Upper lobe of right lung (tissue), 1 donor: ENCODE results near the gene NACAD. TPM values are rescaled to one million over a fixed set of nuclear protein-coding genes. Genes with fewer than 3 reads are reported as not detected.

Source experiments
- ATAC-seq: fragments of 200-7000 bp; cut with Tn5 transposase; one replicate; pipeline ENCODE4 v1.9.1; 2020; ENCODE audit warnings: mild to moderate bottlenecking, moderate library complexity
- DNase-seq: peaks from one replicate; pipeline ENCODE4 v3.0.0-alpha.2; 2020
- H3K27ac ChIP-seq: fragments of 200-600 bp; one replicate; pipeline ENCODE4 v1.8.0; 2022
- H3K27me3 ChIP-seq: fragments of 200-600 bp; one replicate; pipeline ENCODE4 v1.8.0; 2022; ENCODE audit warnings: mild to moderate bottlenecking
- H3K36me3 ChIP-seq: fragments of 200-600 bp; one replicate; pipeline ENCODE4 v1.8.0; 2022
- H3K4me1 ChIP-seq: fragments of 200-600 bp; one replicate; pipeline ENCODE4 v1.8.0; 2022
- H3K4me3 ChIP-seq: fragments of 200-600 bp; one replicate; pipeline ENCODE4 v1.8.0; 2022; ENCODE audit warnings: mild to moderate bottlenecking
- H3K9me3 ChIP-seq: fragments of 200-600 bp; one replicate; pipeline ENCODE4 v1.8.0; 2022
- intact Hi-C: fragments of 100-400 bp; cut with DNase I; formaldehyde crosslinking; loops from one replicate; pipeline ENCODE4 v1.11.0; 2022
- total RNA-seq: library from RNA; stranded (reverse); fragmentation: NEBNext Ultra II Directional; extraction: Animal tissue kit (Norgen Biotek cat#: 25700); gene quantifications from one replicate; pipeline ENCODE4 v1.2.1, GENCODE V29; 2021
- TF ChIP-seq, protein P1 (sequence below): fragments of 200-600 bp; IDR thresholded peaks from one replicate; pipeline ENCODE4 v1.8.0; 2022; ENCODE audit warnings: antibody characterized with exemption
- donor health status: DM: no; HTN: yes; CAD: no; lungs with severe emphysema.

Gene NACAD
- total RNA-seq, 1 donor from 2014 or later, result 2.3 TPM

DNA sequence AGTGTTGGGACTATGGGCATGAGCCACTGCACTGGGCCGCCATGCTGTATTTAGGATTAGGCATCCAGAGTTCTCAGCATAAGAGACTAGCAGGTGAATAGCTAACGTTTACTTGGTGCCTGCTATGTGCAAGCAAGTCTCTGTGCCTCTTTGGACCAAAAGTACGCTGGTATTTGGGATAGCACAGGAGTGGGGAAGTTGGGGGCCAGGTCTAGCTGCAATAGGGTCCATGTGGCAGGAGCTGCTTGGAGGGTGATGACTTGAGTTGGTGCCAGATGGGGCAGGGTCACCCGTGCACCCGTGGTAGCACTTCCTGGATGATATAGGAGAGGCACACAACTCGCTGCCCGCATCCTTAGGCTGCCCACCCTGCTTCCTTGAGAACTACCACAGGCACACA lies 22.4 kb downstream of the NACAD start:
- intact Hi-C loops, result no loop called here
- no peak for ATAC-seq

DNA sequence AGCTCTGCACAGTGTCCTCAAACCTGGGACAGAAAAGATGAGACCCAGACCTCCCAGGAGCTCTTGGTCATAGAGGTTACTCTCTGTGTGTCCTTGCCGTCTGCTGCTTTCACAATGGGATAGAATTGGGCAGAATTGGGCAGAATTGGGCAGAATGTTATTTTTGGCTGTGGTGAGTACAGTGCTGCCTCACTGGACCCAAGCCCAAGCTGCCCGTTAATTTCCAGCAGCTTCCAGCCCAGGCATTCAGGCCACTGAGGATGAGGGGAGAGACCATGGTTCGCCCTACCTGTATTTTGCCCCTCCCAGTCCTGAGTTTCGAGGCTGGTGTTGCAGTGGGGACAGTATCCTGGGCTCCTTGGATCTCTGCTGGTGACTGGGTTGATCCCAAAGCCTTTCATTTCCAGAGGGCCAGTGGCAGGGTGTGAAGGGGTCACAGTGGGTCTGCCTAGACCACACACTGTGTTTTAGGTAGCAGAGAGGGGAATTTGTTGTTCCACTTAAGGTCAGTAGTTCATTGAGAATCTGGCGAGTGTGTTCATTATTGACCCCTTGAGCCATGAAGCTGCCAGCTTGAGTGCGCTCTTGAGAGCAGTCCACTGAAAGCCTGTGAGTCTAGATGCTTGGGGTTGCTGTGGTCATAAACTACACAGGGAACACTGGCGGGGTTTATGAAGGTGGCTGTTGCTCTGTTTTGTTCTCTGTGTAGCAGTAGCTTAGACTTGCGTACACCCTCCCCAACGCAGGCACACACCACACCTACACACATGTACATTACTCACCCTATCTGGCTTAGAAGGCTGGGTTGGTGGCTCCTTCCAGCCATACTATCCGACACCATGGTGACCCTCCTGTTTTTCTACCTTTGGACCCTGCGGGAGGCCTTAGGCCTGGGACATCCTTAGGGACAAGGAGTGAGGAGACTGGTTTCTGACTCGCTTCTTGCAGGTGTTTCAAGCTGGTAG lies 23.5 kb downstream of the NACAD start:
- Histone ChIP-seq H3K4me1 (no peaks in the 10 kb centered on the region), H3K36me3 (peaks cover 55% of the 10 kb centered on the region), H3K27me3 (no peaks in the 10 kb centered on the region), H3K4me3 (no peak overlapping the region), H3K27ac (no peak overlapping the region), H3K9me3 (no peaks in the 10 kb centered on the region)
- ATAC-seq, result no peak
- TF ChIP-seq, protein P1, sequence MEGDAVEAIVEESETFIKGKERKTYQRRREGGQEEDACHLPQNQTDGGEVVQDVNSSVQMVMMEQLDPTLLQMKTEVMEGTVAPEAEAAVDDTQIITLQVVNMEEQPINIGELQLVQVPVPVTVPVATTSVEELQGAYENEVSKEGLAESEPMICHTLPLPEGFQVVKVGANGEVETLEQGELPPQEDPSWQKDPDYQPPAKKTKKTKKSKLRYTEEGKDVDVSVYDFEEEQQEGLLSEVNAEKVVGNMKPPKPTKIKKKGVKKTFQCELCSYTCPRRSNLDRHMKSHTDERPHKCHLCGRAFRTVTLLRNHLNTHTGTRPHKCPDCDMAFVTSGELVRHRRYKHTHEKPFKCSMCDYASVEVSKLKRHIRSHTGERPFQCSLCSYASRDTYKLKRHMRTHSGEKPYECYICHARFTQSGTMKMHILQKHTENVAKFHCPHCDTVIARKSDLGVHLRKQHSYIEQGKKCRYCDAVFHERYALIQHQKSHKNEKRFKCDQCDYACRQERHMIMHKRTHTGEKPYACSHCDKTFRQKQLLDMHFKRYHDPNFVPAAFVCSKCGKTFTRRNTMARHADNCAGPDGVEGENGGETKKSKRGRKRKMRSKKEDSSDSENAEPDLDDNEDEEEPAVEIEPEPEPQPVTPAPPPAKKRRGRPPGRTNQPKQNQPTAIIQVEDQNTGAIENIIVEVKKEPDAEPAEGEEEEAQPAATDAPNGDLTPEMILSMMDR, result no peak
- DNase-seq, result no peak
- intact Hi-C loops, result no loop called here

More for the DNA sequence above, 22.4 kb downstream of the NACAD start:
- TF ChIP-seq, protein P1, result no peak
- DNase-seq, result no peak
- Histone ChIP-seq H3K4me1 (no peaks in the 10 kb centered on the region), H3K4me3 (no peak overlapping the region), H3K36me3 (peaks cover 66% of the 10 kb centered on the region), H3K27me3 (no peaks in the 10 kb centered on the region), H3K9me3 (no peaks in the 10 kb centered on the region), H3K27ac (no peak overlapping the region)

DNA sequence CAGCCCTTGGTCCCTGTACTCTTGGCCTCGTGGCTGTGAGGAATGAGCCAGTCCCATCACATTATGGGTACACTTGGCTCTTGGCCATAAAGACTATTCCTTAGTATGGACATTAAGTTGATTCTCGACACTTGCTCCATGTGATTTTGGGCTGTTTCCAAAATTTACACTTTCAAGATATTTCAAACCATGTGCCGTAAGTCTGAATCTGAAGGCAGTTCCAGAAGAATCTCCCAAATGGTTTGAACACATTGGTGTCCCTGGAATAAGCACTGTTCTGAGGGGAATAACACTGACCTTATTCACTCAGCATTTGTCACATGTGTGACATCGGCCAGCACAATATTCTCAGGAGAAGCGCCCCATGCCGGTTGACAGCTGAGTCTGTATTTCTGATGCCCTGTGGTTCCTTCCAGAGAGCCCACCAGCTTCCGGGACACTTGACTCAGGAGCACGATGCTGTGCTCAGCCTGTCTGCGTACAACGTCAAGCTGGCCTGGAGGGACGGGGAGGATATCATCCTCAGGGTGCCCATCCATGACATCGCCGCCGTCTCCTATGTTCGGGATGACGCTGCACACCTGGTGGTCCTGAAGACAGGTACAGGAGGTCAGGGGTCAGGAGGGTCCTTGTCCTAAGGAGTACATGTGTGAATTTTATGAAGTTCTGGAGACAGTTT lies 24.6 kb downstream of the NACAD start:
- Histone ChIP-seq H3K36me3 (peaks cover 44% of the 10 kb centered on the region), H3K27ac (no peak overlapping the region), H3K9me3 (no peaks in the 10 kb centered on the region), H3K4me3 (no peak overlapping the region), H3K4me1 (no peaks in the 10 kb centered on the region), H3K27me3 (no peaks in the 10 kb centered on the region)
- TF ChIP-seq, protein P1, result no peak
- no peak for DNase-seq
- no peak for ATAC-seq
- intact Hi-C loops, result no loop called here

DNA sequence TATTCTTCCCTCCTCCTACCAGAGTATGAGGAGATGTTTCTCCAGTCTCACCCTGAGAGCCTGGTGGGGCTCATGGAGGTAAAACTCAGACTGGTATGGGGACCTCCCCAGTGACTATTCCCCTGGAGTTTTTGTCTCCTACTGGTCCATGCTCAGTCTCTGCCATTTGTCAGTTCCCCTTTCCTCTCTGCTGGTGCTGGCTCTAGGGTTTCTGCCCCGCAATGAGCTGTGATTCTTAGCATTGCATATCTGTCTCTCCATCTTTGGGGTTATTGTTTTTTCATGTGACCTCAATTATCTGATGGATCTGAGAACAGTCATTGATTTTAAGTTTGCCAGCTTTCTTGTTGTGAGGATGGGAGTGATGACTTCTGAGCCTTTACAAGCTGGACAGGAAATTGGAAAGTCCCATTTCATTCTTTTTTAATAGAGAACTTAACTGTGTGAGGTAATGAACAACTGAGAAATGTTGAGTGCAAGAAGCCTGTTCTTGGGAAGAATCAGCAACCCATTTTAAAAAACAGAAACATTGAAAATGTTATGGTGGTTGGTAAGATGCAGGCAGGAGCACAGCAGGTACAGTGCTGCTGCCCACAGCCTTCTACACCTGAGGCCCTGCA lies 26.9 kb downstream of the NACAD start:
- no peak overlapping the region for H3K27ac ChIP-seq
- ATAC-seq (no peak), DNase-seq (no peak)
- intact Hi-C loops, result no loop called here
- no peak overlapping the region for H3K4me3 ChIP-seq
- H3K9me3 ChIP-seq, result no peaks in the 10 kb centered on the region
- no peaks in the 10 kb centered on the region for H3K27me3 ChIP-seq
- H3K36me3 ChIP-seq, result peaks cover 25% of the 10 kb centered on the region
- TF ChIP-seq, protein P1, result no peak
- H3K4me1 ChIP-seq, result no peaks in the 10 kb centered on the region

DNA sequence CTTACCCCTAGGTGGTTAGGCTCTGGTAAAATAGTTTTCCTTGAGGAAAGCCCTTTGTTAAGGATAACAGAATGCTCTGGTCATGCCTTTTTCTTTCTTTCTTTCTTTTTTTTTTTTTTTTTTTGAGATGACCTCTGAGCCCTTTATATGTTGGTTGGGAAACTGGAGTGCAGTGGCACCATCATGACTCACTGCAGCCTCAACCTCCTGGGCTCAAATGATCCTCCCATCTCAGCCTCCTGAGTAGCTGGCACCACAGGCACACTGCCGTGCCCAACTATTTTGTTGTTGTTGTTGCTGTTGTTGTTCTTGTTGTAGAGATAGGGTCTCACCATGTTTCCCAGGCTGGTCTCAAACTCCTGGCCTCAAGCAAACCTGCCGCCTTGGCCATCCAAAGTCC lies 27.4 kb downstream of the NACAD start:
- intact Hi-C loops, result no loop called here
- H3K27me3 ChIP-seq, result no peaks in the 10 kb centered on the region
- TF ChIP-seq, protein P1, result no peak
- DNase-seq, result no peak
- H3K4me1 ChIP-seq, result no peaks in the 10 kb centered on the region
- ATAC-seq, result no peak
- H3K27ac ChIP-seq, result no peak overlapping the region
- H3K9me3 ChIP-seq, result no peaks in the 10 kb centered on the region
- H3K4me3 ChIP-seq, result no peak overlapping the region
- H3K36me3 ChIP-seq, result peaks cover 25% of the 10 kb centered on the region
